ENCODE measurements around the gene STIMATE. TPM values are rescaled to one million over a fixed set of nuclear protein-coding genes. Genes with fewer than 3 reads are reported as not detected.

The STIMATE gene
- total and polyA plus RNA-seq, 9 donors = 6.0 to 10.0 (median 7.9) TPM

GRCh38 chr3:52845157-52845556 is 52.2 kb downstream of the STIMATE start:
- Histone ChIP-seq H3K27ac (ENCODE audit: low read length) (peak overlapping the region; percentile 62), H3K4me3 (ENCODE audit: low read length) (no peak overlapping the region), H3K36me3 (ENCODE audit: control insufficient read depth, insufficient read depth, low read length) (peaks cover 54% of the 10 kb centered on the region), H3K27me3 (ENCODE audit: control insufficient read depth, insufficient read depth, low read length) (no peaks in the 10 kb centered on the region), H3K9me3 (replicated peaks; ENCODE audit: control insufficient read depth, low read depth, low read length) (no peaks in the 10 kb centered on the region), H3K4me1 (ENCODE audit: control insufficient read depth, insufficient read depth, low read length) (peaks cover 64% of the 10 kb centered on the region)
- DNase-seq = peak; percentile 68
- 60% methylated on average over 1 of the region's 6 CpGs for WGBS (ENCODE audit: insufficient coverage)

GRCh38 chr3:52844290-52844975 is 52.9 kb downstream of the STIMATE start:
- WGBS (ENCODE audit: insufficient coverage) = 90% methylated on average over 9 of the region's 18 CpGs
- H3K27ac ChIP-seq (ENCODE audit: low read length) = peak overlapping the region; percentile 62
- H3K27me3 ChIP-seq (ENCODE audit: control insufficient read depth, insufficient read depth, low read length) = no peaks in the 10 kb centered on the region
- peaks cover 64% of the 10 kb centered on the region for H3K4me1 ChIP-seq (ENCODE audit: control insufficient read depth, insufficient read depth, low read length)
- no peak for DNase-seq
- no peak overlapping the region for H3K4me3 ChIP-seq (ENCODE audit: low read length)
- no peaks in the 10 kb centered on the region for H3K9me3 ChIP-seq (replicated peaks; ENCODE audit: control insufficient read depth, low read depth, low read length)
- peaks cover 50% of the 10 kb centered on the region for H3K36me3 ChIP-seq (ENCODE audit: control insufficient read depth, insufficient read depth, low read length)

GRCh38 chr3:52843881-52844280 is 53.5 kb downstream of the STIMATE start:
- WGBS (ENCODE audit: insufficient coverage) = 80% methylated on average over 1 of the region's 2 CpGs
- no peak for DNase-seq
- H3K9me3 ChIP-seq (replicated peaks; ENCODE audit: control insufficient read depth, low read depth, low read length) = no peaks in the 10 kb centered on the region
- peaks cover 60% of the 10 kb centered on the region for H3K4me1 ChIP-seq (ENCODE audit: control insufficient read depth, insufficient read depth, low read length)
- H3K27me3 ChIP-seq (ENCODE audit: control insufficient read depth, insufficient read depth, low read length) = no peaks in the 10 kb centered on the region
- no peak overlapping the region for H3K27ac ChIP-seq (ENCODE audit: low read length)
- no peak overlapping the region for H3K4me3 ChIP-seq (ENCODE audit: low read length)
- H3K36me3 ChIP-seq (ENCODE audit: control insufficient read depth, insufficient read depth, low read length) = peaks cover 48% of the 10 kb centered on the region

GRCh38 chr3:52843108-52843865 is 54.1 kb downstream of the STIMATE start:
- Histone ChIP-seq H3K27ac (ENCODE audit: low read length) (peak overlapping the region; percentile 3), H3K36me3 (ENCODE audit: control insufficient read depth, insufficient read depth, low read length) (peaks cover 42% of the 10 kb centered on the region), H3K4me3 (ENCODE audit: low read length) (no peak overlapping the region), H3K4me1 (ENCODE audit: control insufficient read depth, insufficient read depth, low read length) (peaks cover 58% of the 10 kb centered on the region), H3K9me3 (replicated peaks; ENCODE audit: control insufficient read depth, low read depth, low read length) (no peaks in the 10 kb centered on the region), H3K27me3 (ENCODE audit: control insufficient read depth, insufficient read depth, low read length) (no peaks in the 10 kb centered on the region)
- 60% methylated on average over 20 of the region's 20 CpGs for WGBS (ENCODE audit: insufficient coverage)
- no peak for DNase-seq

GRCh38 chr3:52842424-52842823 is 54.9 kb downstream of the STIMATE start:
- peak; percentile 46 for DNase-seq
- Histone ChIP-seq H3K4me1 (ENCODE audit: control insufficient read depth, insufficient read depth, low read length) (peaks cover 64% of the 10 kb centered on the region), H3K27me3 (ENCODE audit: control insufficient read depth, insufficient read depth, low read length) (no peaks in the 10 kb centered on the region), H3K9me3 (replicated peaks; ENCODE audit: control insufficient read depth, low read depth, low read length) (no peaks in the 10 kb centered on the region), H3K27ac (ENCODE audit: low read length) (peak overlapping the region; percentile 3), H3K36me3 (ENCODE audit: control insufficient read depth, insufficient read depth, low read length) (peaks cover 38% of the 10 kb centered on the region), H3K4me3 (ENCODE audit: low read length) (no peak overlapping the region)
- 64% methylated on average over 7 of the region's 7 CpGs for WGBS (ENCODE audit: insufficient coverage)

GRCh38 chr3:52841981-52842340 is 55.4 kb downstream of the STIMATE start:
- H3K27ac ChIP-seq (ENCODE audit: low read length) = no peak overlapping the region
- no peaks in the 10 kb centered on the region for H3K27me3 ChIP-seq (ENCODE audit: control insufficient read depth, insufficient read depth, low read length)
- 60% methylated on average over 8 of the region's 12 CpGs for WGBS (ENCODE audit: insufficient coverage)
- DNase-seq = no peak
- H3K9me3 ChIP-seq (replicated peaks; ENCODE audit: control insufficient read depth, low read depth, low read length) = no peaks in the 10 kb centered on the region
- no peak overlapping the region for H3K4me3 ChIP-seq (ENCODE audit: low read length)
- H3K36me3 ChIP-seq (ENCODE audit: control insufficient read depth, insufficient read depth, low read length) = peaks cover 35% of the 10 kb centered on the region
- H3K4me1 ChIP-seq (ENCODE audit: control insufficient read depth, insufficient read depth, low read length) = peaks cover 68% of the 10 kb centered on the region

GRCh38 chr3:52841211-52841980 is 56.0 kb downstream of the STIMATE start:
- Histone ChIP-seq H3K9me3 (replicated peaks; ENCODE audit: control insufficient read depth, low read depth, low read length) (no peaks in the 10 kb centered on the region), H3K27ac (ENCODE audit: low read length) (peak overlapping the region; percentile 43), H3K4me1 (ENCODE audit: control insufficient read depth, insufficient read depth, low read length) (peaks cover 69% of the 10 kb centered on the region), H3K36me3 (ENCODE audit: control insufficient read depth, insufficient read depth, low read length) (peaks cover 36% of the 10 kb centered on the region), H3K27me3 (ENCODE audit: control insufficient read depth, insufficient read depth, low read length) (no peaks in the 10 kb centered on the region), H3K4me3 (ENCODE audit: low read length) (no peak overlapping the region)
- no peak for DNase-seq
- WGBS (ENCODE audit: insufficient coverage) = 86% methylated on average over 12 of the region's 12 CpGs

- Histone ChIP-seq H3K27ac (ENCODE audit: low read length) (no peak overlapping the region), H3K27me3 (ENCODE audit: control insufficient read depth, insufficient read depth, low read length) (no peaks in the 10 kb centered on the region), H3K4me1 (ENCODE audit: control insufficient read depth, insufficient read depth, low read length) (peaks cover 71% of the 10 kb centered on the region)
Observed at GRCh38 chr3:52839892-52840545, 57.3 kb downstream of the STIMATE start.

GRCh38 chr3:52839268-52839575 is 58.1 kb downstream of the STIMATE start:
- H3K36me3 ChIP-seq (ENCODE audit: control insufficient read depth, insufficient read depth, low read length) = peaks cover 33% of the 10 kb centered on the region
- H3K27ac ChIP-seq (ENCODE audit: low read length) = no peak overlapping the region
- no peak for DNase-seq
- H3K4me1 ChIP-seq (ENCODE audit: control insufficient read depth, insufficient read depth, low read length) = peaks cover 73% of the 10 kb centered on the region
- H3K9me3 ChIP-seq (replicated peaks; ENCODE audit: control insufficient read depth, low read depth, low read length) = no peaks in the 10 kb centered on the region
- 75% methylated on average over 2 of the region's 2 CpGs for WGBS (ENCODE audit: insufficient coverage)
- no peaks in the 10 kb centered on the region for H3K27me3 ChIP-seq (ENCODE audit: control insufficient read depth, insufficient read depth, low read length)
- H3K4me3 ChIP-seq (ENCODE audit: low read length) = no peak overlapping the region

More at GRCh38 chr3:52839892-52840545, 57.3 kb downstream of the STIMATE start:
- DNase-seq = no peak
- H3K4me3 ChIP-seq (ENCODE audit: low read length) = no peak overlapping the region
- WGBS (ENCODE audit: insufficient coverage) = 82% methylated on average over 13 of the region's 23 CpGs
- H3K36me3 ChIP-seq (ENCODE audit: control insufficient read depth, insufficient read depth, low read length) = peaks cover 39% of the 10 kb centered on the region
- no peaks in the 10 kb centered on the region for H3K9me3 ChIP-seq (replicated peaks; ENCODE audit: control insufficient read depth, low read depth, low read length)

Data from muscle of leg (tissue), 11 donors.